CD4-positive, alpha-beta T cell (primary cell): ENCODE results near the gene METTL3. TPM values are rescaled to one million over a fixed set of nuclear protein-coding genes. Genes with fewer than 3 reads are reported as not detected.

Experiments used
- ATAC-seq: fragments of 200-7000 bp; cut with Tn5 transposase; one replicate; pipeline ENCODE4 v1.10.0; 2022; ENCODE audit warnings: mild to moderate bottlenecking; ENCODE audit not compliant: poor library complexity
- CTCF ChIA-PET: fragments of 350-600 bp; sonication (Branson Sonifier 250); formaldehyde crosslinking; loops from one replicate; lab custom pipeline; 2021; ENCODE audit warnings: antibody characterized with exemption, inconsistent platforms; lab: Charles Lee
- POLR2A ChIA-PET: fragments of 350-600 bp; sonication (Branson Sonifier 250); formaldehyde crosslinking; loops from one replicate; lab custom pipeline; 2021; ENCODE audit warnings: antibody characterized with exemption, inconsistent platforms; lab: Charles Lee
- DNase-seq, 14 experiments: peaks; one replicate each; pipeline ENCODE4 v3.0.0-alpha.2; 2013 to 2020; ENCODE audit warnings: mixed read lengths in 2 of 14
- H3K27ac ChIP-seq, 2 donors: one replicate each; pipeline versions ENCODE4 v1.5.1 to v1.7.0; 2013; ENCODE audit warnings: low read length in 2 of 2, low read depth in 1 of 2, mild to moderate bottlenecking in 1 of 2
- H3K27me3 ChIP-seq, 2 experiments: 1 replicate in 1 of 2; 2 replicates in 1 of 2; pipeline versions ENCODE4 v1.6.1 to v1.7.0; 2013; ENCODE audit warnings: low read length in 2 of 2, control low read depth in 1 of 2, mild to moderate bottlenecking in 1 of 2, moderate library complexity in 1 of 2; ENCODE audit not compliant: insufficient read depth in 2 of 2, control insufficient read depth in 1 of 2
- H3K36me3 ChIP-seq: one replicate; pipeline ENCODE4 v1.6.1; 2013; ENCODE audit warnings: low read length, control low read depth; ENCODE audit not compliant: insufficient read depth
- H3K4me1 ChIP-seq: one replicate; pipeline ENCODE4 v1.6.1; 2013; ENCODE audit warnings: low read length, control low read depth; ENCODE audit not compliant: insufficient read depth
- H3K4me3 ChIP-seq: one replicate; pipeline ENCODE4 v1.5.1; 2013; ENCODE audit warnings: mild to moderate bottlenecking, low read length, moderate library complexity
- H3K9me3 ChIP-seq, 2 experiments: 1 replicate in 1 of 2; 2 replicates in 1 of 2; pipeline versions ENCODE4 v1.6.1 to v1.7.0; 2013; ENCODE audit warnings: low read length in 2 of 2, mild to moderate bottlenecking in 2 of 2, control low read depth in 1 of 2, moderate library complexity in 1 of 2; ENCODE audit not compliant: control insufficient read depth in 1 of 2, insufficient read depth in 1 of 2
- H3K27ac Mint-ChIP-seq: one replicate; pipeline ENCODE4 v1.8.0; 2020; ENCODE audit warnings: mixed read lengths
- H3K27me3 Mint-ChIP-seq: one replicate; pipeline ENCODE4 v1.8.0; 2021; ENCODE audit warnings: mixed read lengths
- H3K36me3 Mint-ChIP-seq: one replicate; pipeline ENCODE4 v1.8.0; 2021; ENCODE audit warnings: low read depth, mixed read lengths
- H3K4me1 Mint-ChIP-seq: one replicate; pipeline ENCODE4 v1.8.0; 2021; ENCODE audit warnings: low read depth, mixed read lengths
- H3K4me3 Mint-ChIP-seq: one replicate; pipeline ENCODE4 v1.8.0; 2020; ENCODE audit warnings: mild to moderate bottlenecking, mixed read lengths
- H3K9me3 Mint-ChIP-seq: one replicate; pipeline ENCODE4 v1.8.0; 2020; ENCODE audit warnings: mixed read lengths
- CTCF ChIP-seq: fragments of 200-600 bp; IDR thresholded peaks from one replicate; pipeline ENCODE4 v1.8.0; 2022; ENCODE audit warnings: antibody characterized with exemption, mild to moderate bottlenecking
- intact Hi-C, 2 experiments: fragments of 100-400 bp; cut with DNase I in 1 of 2; cut with micrococcal nuclease in 1 of 2; formaldehyde crosslinking; loops; one replicate each; pipeline versions ENCODE4 v1.15.1 to v1.9.0; 2023 to 2025; cut with DNase I, micrococcal nuclease
- total RNA-seq, 174 experiments: library from RNA in 2 of 174; stranded (reverse) in 2 of 174; gene quantifications; one replicate each; pipeline ENCODE4 v1.2.3 and lab custom pipeline; 2021 to 2026

Gene METTL3
- total RNA-seq, 2 experiments from 2014 or later = 31.9 to 34.5 TPM

GRCh38 chr14:21535545-21536417, 24.6 kb upstream of the METTL3 start:
- intact Hi-C loops = no loop called here
- Mint-ChIP-seq H3K9me3 (no peaks in the 10 kb centered on the region), H3K4me3 (no peak overlapping the region), H3K27ac (no peak overlapping the region), H3K4me1 (no peaks in the 10 kb centered on the region), H3K27me3 (peaks cover 62% of the 10 kb centered on the region), H3K36me3 (no peaks in the 10 kb centered on the region)
- Histone ChIP-seq H3K27me3 (peaks cover 39 to 51% of the 10 kb centered on the region in 2 experiments), H3K9me3 (peaks cover 0 to 4% of the 10 kb centered on the region in 2 experiments), H3K27ac (no peak overlapping the region), H3K36me3 (no peaks in the 10 kb centered on the region), H3K4me1 (peaks cover 8% of the 10 kb centered on the region), H3K4me3 (no peak overlapping the region)
- CTCF ChIA-PET = no interaction called here
- TF ChIP-seq CTCF = no peak
- ATAC-seq (no peak), DNase-seq (no peak)
- POLR2A ChIA-PET = interaction anchor here (1.8 kb wide), 1 partner anchor 10 kb away, joined by 4 read pairs; the partner anchor contains the start of gene SALL2

GRCh38 chr14:21534576-21534975, 23.4 kb upstream of the METTL3 start:
- peaks cover 59% of the 10 kb centered on the region for H3K27me3 Mint-ChIP-seq
- no peaks in the 10 kb centered on the region for H3K9me3 Mint-ChIP-seq
- H3K4me1 Mint-ChIP-seq = no peaks in the 10 kb centered on the region
- DNase-seq (no peak), ATAC-seq (no peak)
- POLR2A ChIA-PET = interaction anchor here (1.8 kb wide), 1 partner anchor 9 kb away, joined by 4 read pairs; the partner anchor contains the start of gene SALL2
- CTCF ChIA-PET = no interaction called here
- H3K27ac ChIP-seq = no peak overlapping the region
- H3K36me3 ChIP-seq = no peaks in the 10 kb centered on the region
- no peak overlapping the region for H3K27ac Mint-ChIP-seq
- H3K9me3 ChIP-seq = peaks cover 0 to 4% of the 10 kb centered on the region in 2 experiments
- no peaks in the 10 kb centered on the region for H3K36me3 Mint-ChIP-seq
- H3K27me3 ChIP-seq = peaks cover 39 to 46% of the 10 kb centered on the region in 2 experiments
- peaks cover 8% of the 10 kb centered on the region for H3K4me1 ChIP-seq
- no peak overlapping the region for H3K4me3 Mint-ChIP-seq
- no peak for TF ChIP-seq CTCF
- intact Hi-C loops = no loop called here
- H3K4me3 ChIP-seq = no peak overlapping the region

- peaks cover 33% of the 10 kb centered on the region in 2 experiments for H3K27me3 ChIP-seq
- POLR2A ChIA-PET = no interaction called here
- no peak for ATAC-seq
These were observed 22.2 kb upstream of the METTL3 start for GRCh38 chr14:21533294-21533693.

More at GRCh38 chr14:21533294-21533693, 22.2 kb upstream of the METTL3 start:
- H3K4me1 ChIP-seq = peaks cover 8% of the 10 kb centered on the region
- Mint-ChIP-seq H3K27me3 (peaks cover 46% of the 10 kb centered on the region), H3K4me3 (no peak overlapping the region), H3K27ac (no peak overlapping the region), H3K36me3 (no peaks in the 10 kb centered on the region), H3K4me1 (no peaks in the 10 kb centered on the region), H3K9me3 (no peaks in the 10 kb centered on the region)
- intact Hi-C loops = no loop called here
- no peak for TF ChIP-seq CTCF
- H3K27ac ChIP-seq = no peak overlapping the region
- no peak for DNase-seq
- H3K36me3 ChIP-seq = no peaks in the 10 kb centered on the region
- CTCF ChIA-PET = no interaction called here
- H3K9me3 ChIP-seq = peaks cover 0 to 4% of the 10 kb centered on the region in 2 experiments
- H3K4me3 ChIP-seq = no peak overlapping the region
